Left ventricle myocardium superior (tissue), 1 donor: ENCODE measurements around the gene RGS9. TPM values are rescaled to one million over a fixed set of nuclear protein-coding genes. Genes with fewer than 3 reads are reported as not detected.

ENCODE experiments used
- total RNA-seq: library from RNA; stranded (reverse); fragmentation: NEBNext Ultra II Directional; extraction: Animal tissue kit (Norgen Biotek cat#: 25700); gene quantifications from one replicate; pipeline ENCODE4 v1.2.1, GENCODE V29; 2021
- donor health status: DM: no; HTN: yes; CAD: no; lungs with severe emphysema.

Gene RGS9
- total RNA-seq, 1 donor from 2014 or later: 2.0 TPM

Other genes starting within 250 kb of the RGS9 start
- 2.7 TPM for gene LRRC37A3, start 217.9 kb upstream of the RGS9 start, total RNA-seq
- gene GNA13, start 80.6 kb upstream of the RGS9 start, total RNA-seq: 23.7 TPM